ENCODE results near the gene COQ2.

Gene COQ2

GRCh38 chr4:83219344-83220331 lies 65.0 kb downstream of the COQ2 start:
- peak in 1 of 2 donors; percentile 12 for DNase-seq (ENCODE audit: low read depth in 2 of 2, low spot score in 1 of 2)

DNA sequence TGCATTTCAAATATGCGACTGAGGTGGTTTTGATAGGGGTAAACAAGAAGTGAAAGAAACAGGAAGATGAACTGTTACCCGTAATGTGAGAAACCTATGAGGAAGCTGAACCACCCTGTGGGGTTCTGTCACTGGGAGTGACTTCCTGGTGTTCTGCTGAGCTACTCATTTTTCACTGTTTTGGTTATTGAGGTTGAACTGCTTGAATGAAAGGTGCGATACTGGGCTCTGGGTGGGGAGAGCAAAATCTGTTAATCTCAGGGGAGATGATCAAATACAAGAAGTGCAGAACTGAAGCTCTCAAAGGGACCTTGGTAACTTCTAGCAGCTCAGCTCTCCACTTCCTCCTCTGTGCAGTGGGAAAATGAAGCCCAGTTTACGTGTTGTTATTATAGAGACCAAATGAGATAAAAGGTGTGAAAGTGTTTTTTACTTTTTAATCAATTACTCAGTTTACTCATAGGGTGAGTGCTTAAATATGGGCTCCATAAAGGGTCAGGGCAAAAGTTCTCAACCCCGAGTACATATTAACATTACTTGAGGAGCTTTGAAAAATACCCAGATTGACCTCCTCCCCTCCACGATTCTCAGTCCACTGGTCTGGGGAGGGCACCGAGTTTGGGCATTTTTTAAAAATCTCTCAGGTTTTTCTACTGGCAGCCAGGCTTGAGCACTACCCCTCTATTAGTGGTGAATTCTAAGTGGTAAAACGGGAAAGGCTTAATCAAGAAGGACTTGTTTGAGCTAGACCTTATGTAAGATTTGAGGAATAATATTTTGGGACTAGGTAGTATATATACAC lies 66.7 kb downstream of the COQ2 start:
- peak in 1 of 2 donors; percentile 37 for DNase-seq (ENCODE audit: low read depth in 2 of 2, low spot score in 1 of 2)

DNA sequence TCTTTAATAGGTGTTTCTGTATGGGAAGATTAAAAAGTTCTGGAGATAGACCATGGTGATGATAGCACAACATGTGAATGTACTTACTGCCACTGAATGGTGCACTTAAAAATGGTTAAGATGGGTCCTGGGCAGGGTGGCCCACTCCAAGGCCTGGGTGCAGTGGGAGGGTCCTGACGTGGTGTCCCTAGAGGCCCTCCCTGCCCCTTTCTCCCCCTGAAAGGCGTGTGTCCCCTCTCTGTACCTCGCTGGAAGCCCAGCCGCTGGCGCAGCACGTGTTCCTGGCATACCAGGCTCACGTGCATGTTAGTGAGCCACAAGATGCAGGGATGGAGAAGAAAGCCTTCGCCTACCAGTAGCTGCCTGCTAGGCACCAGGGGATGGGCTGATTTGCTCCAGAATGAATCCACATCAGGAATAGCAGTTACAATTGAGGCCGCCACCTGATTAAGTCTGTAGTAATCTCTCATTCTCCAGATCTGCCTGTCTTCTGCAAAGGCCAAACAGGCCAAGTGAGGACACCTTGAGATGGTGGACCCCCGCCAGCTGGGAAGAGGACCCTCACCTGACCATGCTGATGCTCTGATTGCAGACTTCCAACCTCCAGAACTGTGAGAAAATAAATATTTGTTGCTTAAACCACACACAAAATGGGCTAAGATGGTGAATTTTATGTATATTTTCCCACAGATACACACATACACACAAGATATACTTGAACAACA lies 67.5 kb downstream of the COQ2 start:
- DNase-seq (ENCODE audit: low read depth in 2 of 2, low spot score in 1 of 2), result no peak

GRCh38 chr4:83214079-83214478 lies 70.5 kb downstream of the COQ2 start:
- no peak for DNase-seq (ENCODE audit: low read depth in 2 of 2, low spot score in 1 of 2)

Data from stimulated activated CD8-positive, alpha-beta memory T cell treated with anti-CD3 and anti-CD28 coated beads, Interleukin-4, amount 100 ng/mL, for 4 hours (primary cell).